Measurements from ENCODE around the gene B3GALT6.

DNA sequence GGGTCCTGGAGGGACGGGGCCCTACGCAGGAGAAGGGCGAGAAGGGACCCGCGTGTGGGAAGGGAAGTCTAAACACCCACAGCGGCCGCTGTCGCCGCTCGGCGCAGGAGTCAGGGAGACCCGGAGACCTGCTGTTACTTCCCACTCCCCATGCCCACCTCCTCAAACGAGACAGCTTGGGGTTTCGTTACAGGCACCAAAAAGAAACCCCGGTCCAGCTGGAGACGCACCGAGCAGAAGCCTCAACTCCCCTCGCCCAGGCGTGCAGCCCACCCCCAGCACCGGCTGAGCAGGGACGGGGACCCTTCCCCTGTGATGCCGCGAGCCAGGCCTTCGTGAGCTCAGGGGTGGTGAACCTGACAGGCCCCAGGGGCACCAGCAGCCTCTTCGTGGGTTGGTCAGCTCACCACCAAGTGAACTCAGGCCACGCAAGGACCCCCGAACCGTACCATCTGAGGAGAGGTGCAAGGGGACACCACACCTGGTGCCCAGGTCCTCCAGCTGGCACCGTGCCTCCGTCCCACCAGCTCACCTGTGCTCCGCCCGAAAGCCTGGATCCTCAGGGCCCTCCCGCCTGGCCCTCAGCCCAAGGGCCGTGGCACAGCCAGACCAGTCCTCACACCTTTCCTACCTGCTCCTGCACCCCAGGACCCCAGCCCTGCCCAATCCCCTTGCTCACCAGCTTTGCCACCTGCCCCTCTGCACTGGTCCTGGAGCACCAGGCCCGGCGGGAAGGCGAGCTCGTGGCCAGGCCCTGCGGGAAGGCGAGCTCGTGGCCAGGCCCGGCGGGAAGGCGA, 5.3 kb upstream of the B3GALT6 start:
- TF ChIP-seq POLR2A (IDR thresholded peaks at IDR 0.05; ENCODE audit: low read length) (no peak), GATA1 (IDR thresholded peaks at IDR 0.05; ENCODE audit: low read depth, low read length) (no peak)
